Activated CD4-positive, alpha-beta memory T cell treated with anti-CD3 and anti-CD28 coated beads for 36 hours (primary cell): Measurements from ENCODE around the gene ZMYND19. TPM values are rescaled to one million over a fixed set of nuclear protein-coding genes. Genes with fewer than 3 reads are reported as not detected.
"Not testable (repeated sequence)": the region's sequence is repeated elsewhere in the genome, so short reads cannot be mapped to it uniquely, and the experiment has no call there.

Experiments
- CTCF ChIA-PET: fragments of 350-600 bp; sonication (Branson Sonifier 250); formaldehyde crosslinking; loops from one replicate; lab custom pipeline; 2021; ENCODE audit warnings: antibody characterized with exemption, inconsistent platforms; lab: Charles Lee
- POLR2A ChIA-PET: fragments of 350-600 bp; sonication (Branson Sonifier 250); formaldehyde crosslinking; loops from one replicate; lab custom pipeline; 2021; ENCODE audit warnings: antibody characterized with exemption; lab: Charles Lee
- DNase-seq: peaks from one replicate; pipeline ENCODE4 v3.0.0-alpha.2; 2020
- H3K27ac Mint-ChIP-seq: one replicate; pipeline ENCODE4 v1.8.0; 2021; ENCODE audit warnings: mixed read lengths
- H3K27me3 Mint-ChIP-seq: one replicate; pipeline ENCODE4 v1.8.0; 2021; ENCODE audit warnings: mixed read lengths
- H3K36me3 Mint-ChIP-seq: one replicate; pipeline ENCODE4 v1.8.0; 2021; ENCODE audit warnings: mixed read lengths
- H3K4me1 Mint-ChIP-seq: one replicate; pipeline ENCODE4 v1.8.0; 2021; ENCODE audit warnings: low read depth, mixed read lengths
- H3K4me3 Mint-ChIP-seq: one replicate; pipeline ENCODE4 v1.8.0; 2021; ENCODE audit warnings: mild to moderate bottlenecking, mixed read lengths
- H3K9me3 Mint-ChIP-seq: one replicate; pipeline ENCODE4 v1.8.0; 2021; ENCODE audit warnings: mixed read lengths
- intact Hi-C: fragments of 100-400 bp; cut with micrococcal nuclease; formaldehyde crosslinking; loops from one replicate; pipeline ENCODE4 v1.15.1; 2023
- total RNA-seq, 2 experiments: library from RNA; stranded (reverse); gene quantifications; one replicate each; pipeline ENCODE4 v1.2.3, GENCODE V29; 2021

ZMYND19 gene
- total RNA-seq, 2 experiments from 2014 or later = 39.7 to 42.6 TPM

DNA sequence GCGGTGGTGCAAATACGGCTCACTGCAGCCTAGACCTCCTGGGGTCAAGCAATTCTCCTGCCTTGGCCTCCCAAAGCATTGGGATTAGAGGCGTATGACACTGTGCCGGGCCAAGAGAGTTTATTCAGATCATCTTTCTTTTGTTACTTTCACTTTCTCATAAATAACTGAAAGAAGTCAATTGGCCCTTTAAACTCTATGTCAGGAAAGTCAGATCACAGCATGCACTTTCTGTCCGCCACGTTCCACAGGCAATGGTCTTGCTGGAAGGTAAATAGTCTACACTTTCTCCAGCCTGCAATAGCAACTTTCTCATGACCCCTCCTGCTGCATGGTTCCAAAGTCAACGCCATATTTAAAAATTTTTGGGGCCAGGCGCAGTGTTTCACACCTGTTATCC is 8.6 kb upstream of the ZMYND19 start:
- H3K27ac Mint-ChIP-seq = no peak overlapping the region
- H3K4me3 Mint-ChIP-seq = no peak overlapping the region
- intact Hi-C loops = no loop called here
- H3K27me3 Mint-ChIP-seq = no peaks in the 10 kb centered on the region
- no peak for DNase-seq
- peaks cover 8% of the 10 kb centered on the region for H3K4me1 Mint-ChIP-seq
- CTCF ChIA-PET = no interaction called here
- POLR2A ChIA-PET = no interaction called here
- H3K36me3 Mint-ChIP-seq = no peaks in the 10 kb centered on the region
- H3K9me3 Mint-ChIP-seq = no peaks in the 10 kb centered on the region

DNA sequence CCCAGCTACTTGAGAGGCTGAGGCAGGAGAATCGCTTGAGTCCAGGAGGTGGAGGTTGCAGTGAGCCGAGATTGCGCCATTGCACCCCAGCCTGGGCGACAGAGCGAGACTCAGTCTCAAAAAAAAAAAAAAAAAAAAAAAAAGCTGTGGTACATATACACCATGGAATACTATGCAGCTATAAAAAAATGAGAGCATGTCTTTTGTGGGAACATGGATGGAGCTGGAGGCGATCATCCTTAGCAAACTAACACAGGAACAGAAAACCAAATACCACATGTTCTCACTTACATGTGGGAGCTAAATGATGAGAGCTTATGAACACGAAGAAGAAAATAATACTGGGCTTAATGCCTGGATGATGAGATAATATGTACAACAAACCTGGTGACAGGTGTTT is 6.3 kb upstream of the ZMYND19 start:
- H3K9me3 Mint-ChIP-seq, H3K36me3 Mint-ChIP-seq, POLR2A ChIA-PET, H3K27ac Mint-ChIP-seq, intact Hi-C loops, CTCF ChIA-PET, DNase-seq, H3K27me3 Mint-ChIP-seq, H3K4me3 Mint-ChIP-seq, H3K4me1 Mint-ChIP-seq: not testable (repeated sequence)

DNA sequence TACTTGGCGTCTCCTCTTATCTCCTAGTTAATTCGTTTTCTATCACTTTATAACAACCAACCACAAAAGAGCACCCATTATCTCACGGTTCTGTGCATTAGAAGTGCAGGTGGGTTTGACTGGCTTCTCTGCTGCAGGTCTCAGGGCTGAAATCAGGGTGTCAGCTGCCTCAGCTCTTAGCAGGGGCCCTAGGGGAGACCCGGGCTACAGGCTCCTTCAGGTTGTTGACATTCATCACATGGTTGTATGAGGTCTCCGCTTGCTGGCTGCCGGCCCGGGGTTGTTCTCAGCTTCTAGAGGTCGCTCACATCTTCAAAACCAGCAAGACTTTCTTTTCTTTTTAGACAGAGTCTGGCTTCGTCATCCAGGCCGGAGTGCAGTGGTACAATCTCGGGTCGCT is 2.9 kb upstream of the ZMYND19 start:
- Mint-ChIP-seq H3K27ac (no peak overlapping the region), H3K4me3 (no peak overlapping the region), H3K27me3 (no peaks in the 10 kb centered on the region), H3K4me1 (peaks cover 16% of the 10 kb centered on the region), H3K36me3 (peaks cover 6% of the 10 kb centered on the region), H3K9me3 (no peaks in the 10 kb centered on the region)
- DNase-seq = no peak
- ChIA-PET POLR2A (no interaction called here), CTCF (interaction anchor here (1.4 kb wide), 1 partner anchor 14 kb away, joined by 3 read pairs; no protein-coding TSS in a partner anchor)
- intact Hi-C loops = no loop called here

DNA sequence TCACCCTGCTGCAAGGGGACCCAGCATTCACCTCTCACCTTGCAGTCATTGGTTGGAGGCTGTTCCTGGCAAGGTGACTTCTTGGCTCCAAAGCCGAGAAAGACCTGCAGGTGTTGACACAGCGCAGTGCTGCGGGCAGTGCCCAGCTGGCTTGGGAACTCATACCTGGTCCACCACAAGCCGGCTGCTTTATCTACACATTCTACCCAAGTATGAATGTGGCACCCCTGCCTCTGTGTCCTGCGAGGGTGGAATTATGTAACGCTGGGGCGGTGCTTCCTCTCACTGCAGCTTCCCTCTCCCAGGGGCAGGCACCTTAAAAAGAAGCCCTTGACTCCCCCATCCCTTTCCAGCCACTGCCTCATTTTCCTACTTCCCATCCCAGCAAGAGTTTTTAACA is 2.5 kb upstream of the ZMYND19 start:
- POLR2A ChIA-PET = interaction anchor here (0.6 kb wide), 1 partner anchor 10 kb away, joined by 3 read pairs; no protein-coding TSS in a partner anchor
- Mint-ChIP-seq H3K4me1 (peaks cover 20% of the 10 kb centered on the region), H3K27ac (no peak overlapping the region), H3K27me3 (no peaks in the 10 kb centered on the region), H3K9me3 (no peaks in the 10 kb centered on the region), H3K4me3 (no peak overlapping the region), H3K36me3 (peaks cover 10% of the 10 kb centered on the region)
- intact Hi-C loops = no loop called here
- DNase-seq = no peak
- CTCF ChIA-PET = interaction anchor here (1.4 kb wide), 1 partner anchor 13 kb away, joined by 3 read pairs; no protein-coding TSS in a partner anchor

DNA sequence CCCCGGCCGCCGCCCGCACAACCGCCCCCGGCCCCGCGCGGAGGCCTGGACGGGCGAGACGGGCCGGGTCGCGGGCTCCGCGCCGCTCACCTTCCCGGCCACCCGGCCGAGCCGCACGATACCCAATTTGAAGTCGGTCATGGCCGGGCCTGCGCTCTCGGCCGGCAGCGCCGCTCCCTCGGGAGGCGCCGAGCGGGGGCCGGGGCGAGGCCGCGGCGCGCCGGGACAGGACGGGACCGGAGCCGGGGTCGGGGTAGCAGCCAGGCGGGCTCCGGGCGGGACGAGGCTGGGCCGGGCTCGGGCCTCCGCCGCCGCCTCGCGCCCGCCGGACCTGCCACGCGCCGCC is 216 bp downstream of the ZMYND19 start:
- no peak overlapping the region for H3K4me3 Mint-ChIP-seq
- H3K27ac Mint-ChIP-seq = no peak overlapping the region
- intact Hi-C loops = loop anchor here (1.0 to 2.0 kb wide), 3 partner anchors 15 to 39 kb away; partner anchors contain the start of genes ARRDC1, MRPL41 and PNPLA7
- ChIA-PET POLR2A (interaction anchor here (1.2 kb wide), 1 partner anchor 11 kb away, joined by 9 read pairs; the partner anchor contains the start of gene DPH7), CTCF (interaction anchor here (1.1 to 1.6 kb wide), 3 partner anchors 11 to 39 kb away, joined by 3 to 11 read pairs (median 4); partner anchors contain the start of genes DPH7 and PNPLA7)
- H3K9me3 Mint-ChIP-seq = no peaks in the 10 kb centered on the region
- peaks cover 21% of the 10 kb centered on the region for H3K36me3 Mint-ChIP-seq
- H3K27me3 Mint-ChIP-seq = no peaks in the 10 kb centered on the region
- peaks cover 22% of the 10 kb centered on the region for H3K4me1 Mint-ChIP-seq
- DNase-seq = peak; percentile 19

DNA sequence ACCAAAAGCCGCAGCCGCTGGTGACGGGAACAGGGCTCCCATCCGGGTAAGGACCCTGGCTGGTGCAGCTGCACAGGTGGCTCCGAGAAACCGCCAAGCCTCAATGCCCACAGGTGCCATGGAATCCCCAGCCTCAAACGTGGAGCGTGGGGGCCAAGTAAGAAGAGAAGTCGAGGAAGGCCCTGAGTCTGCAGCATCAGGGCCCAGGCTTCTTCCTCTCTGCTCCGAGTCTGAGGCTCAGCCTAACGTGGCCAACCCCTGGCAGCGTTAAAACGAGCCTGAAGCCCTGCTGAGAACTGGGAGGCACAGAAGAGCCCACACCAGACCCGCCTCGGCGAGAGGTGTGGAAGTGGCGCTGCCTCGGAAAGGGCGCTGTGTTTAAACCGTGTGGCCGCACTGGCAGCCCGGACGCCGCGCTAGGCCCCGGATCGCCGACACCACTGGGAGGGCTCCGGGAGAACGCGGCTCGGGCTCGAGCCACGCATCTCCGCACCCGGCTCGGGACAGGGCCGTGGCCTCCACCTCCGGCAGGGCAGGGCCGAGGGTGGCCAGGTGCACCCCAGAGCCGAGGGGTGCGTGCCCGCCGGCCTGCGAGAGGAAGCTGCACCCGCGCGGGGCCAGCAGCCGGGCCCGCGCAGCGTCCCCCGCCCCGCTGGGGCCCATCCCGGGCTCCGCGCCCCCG is 730 bp downstream of the ZMYND19 start:
- intact Hi-C loops = loop anchor here (1.0 to 2.0 kb wide), 3 partner anchors 16 to 39 kb away; partner anchors contain the start of genes ARRDC1, MRPL41 and PNPLA7
- CTCF ChIA-PET = interaction anchor here (2.4 kb wide), 1 partner anchor 11 kb away, joined by 23 read pairs; the partner anchor contains the start of gene DPH7
- no peaks in the 10 kb centered on the region for H3K9me3 Mint-ChIP-seq
- H3K36me3 Mint-ChIP-seq = peaks cover 21% of the 10 kb centered on the region
- no peaks in the 10 kb centered on the region for H3K27me3 Mint-ChIP-seq
- H3K4me3 Mint-ChIP-seq = peak overlapping the region; percentile 81
- H3K27ac Mint-ChIP-seq = no peak overlapping the region
- peaks cover 22% of the 10 kb centered on the region for H3K4me1 Mint-ChIP-seq
- POLR2A ChIA-PET = interaction anchor here (1.2 kb wide), 1 partner anchor 10 kb away, joined by 9 read pairs; the partner anchor contains the start of gene DPH7
- peak; percentile 23 for DNase-seq

DNA sequence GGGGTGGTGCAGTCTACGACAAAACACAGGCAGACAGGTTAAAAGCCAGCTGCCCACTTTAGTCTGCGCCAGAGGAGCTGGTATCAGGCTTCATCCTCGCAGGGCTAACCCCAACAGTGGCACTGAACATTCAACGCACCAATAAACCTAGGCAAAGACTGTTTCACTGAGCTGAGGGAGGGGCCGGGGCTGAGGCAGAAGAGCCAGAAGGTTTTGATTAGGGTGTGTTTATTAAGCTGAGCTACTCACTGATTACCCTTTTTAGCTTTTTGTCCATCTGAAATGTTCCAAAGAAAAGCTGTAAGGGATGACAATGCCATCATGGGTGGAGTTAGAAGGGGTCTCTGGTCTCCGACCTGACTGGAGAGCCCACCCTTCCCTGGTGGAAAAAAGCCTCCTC is 1.4 kb downstream of the ZMYND19 start:
- ChIA-PET POLR2A (interaction anchor here (1.2 kb wide), 1 partner anchor 10 kb away, joined by 3 read pairs; the partner anchor contains the start of gene DPH7), CTCF (interaction anchor here (1.7 to 2.4 kb wide), 2 partner anchors 10 to 37 kb away, joined by 6 to 23 read pairs; partner anchors contain the start of genes DPH7 and MRPL41)
- Mint-ChIP-seq H3K9me3 (no peaks in the 10 kb centered on the region), H3K4me3 (peak overlapping the region; percentile 45), H3K27me3 (no peaks in the 10 kb centered on the region), H3K36me3 (peaks cover 21% of the 10 kb centered on the region), H3K4me1 (peaks cover 22% of the 10 kb centered on the region), H3K27ac (no peak overlapping the region)
- intact Hi-C loops = no loop called here
- DNase-seq = no peak

DNA sequence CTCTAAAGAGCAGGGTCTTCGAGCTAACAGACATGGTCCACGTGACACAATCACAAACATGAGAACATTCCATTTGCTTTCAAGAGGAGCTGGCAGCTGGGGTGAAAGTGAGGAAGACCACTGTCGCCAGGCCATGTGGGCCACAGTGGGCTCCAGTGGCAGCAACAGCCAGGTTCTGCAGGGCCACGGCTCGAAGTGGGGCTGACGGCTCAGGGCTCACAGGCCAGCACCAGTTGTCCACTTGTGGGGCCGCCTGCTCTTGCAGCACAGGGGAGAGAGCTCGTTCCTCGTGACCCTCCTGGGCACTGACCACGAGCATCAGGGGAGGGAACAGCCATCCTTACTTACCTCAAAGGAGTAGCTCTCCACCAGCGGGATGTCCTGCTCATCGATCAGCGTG is 2.0 kb downstream of the ZMYND19 start:
- intact Hi-C loops = no loop called here
- no peaks in the 10 kb centered on the region for H3K27me3 Mint-ChIP-seq
- H3K9me3 Mint-ChIP-seq = no peaks in the 10 kb centered on the region
- H3K4me1 Mint-ChIP-seq = peaks cover 22% of the 10 kb centered on the region
- ChIA-PET POLR2A (interaction anchor here (1.2 kb wide), 1 partner anchor 9 kb away, joined by 3 read pairs; the partner anchor contains the start of gene DPH7), CTCF (interaction anchor here (1.7 to 2.4 kb wide), 2 partner anchors 9 to 36 kb away, joined by 6 to 23 read pairs; partner anchors contain the start of genes DPH7 and MRPL41)
- H3K27ac Mint-ChIP-seq = no peak overlapping the region
- peak overlapping the region; percentile 45 for H3K4me3 Mint-ChIP-seq
- DNase-seq = no peak
- H3K36me3 Mint-ChIP-seq = peaks cover 23% of the 10 kb centered on the region

DNA sequence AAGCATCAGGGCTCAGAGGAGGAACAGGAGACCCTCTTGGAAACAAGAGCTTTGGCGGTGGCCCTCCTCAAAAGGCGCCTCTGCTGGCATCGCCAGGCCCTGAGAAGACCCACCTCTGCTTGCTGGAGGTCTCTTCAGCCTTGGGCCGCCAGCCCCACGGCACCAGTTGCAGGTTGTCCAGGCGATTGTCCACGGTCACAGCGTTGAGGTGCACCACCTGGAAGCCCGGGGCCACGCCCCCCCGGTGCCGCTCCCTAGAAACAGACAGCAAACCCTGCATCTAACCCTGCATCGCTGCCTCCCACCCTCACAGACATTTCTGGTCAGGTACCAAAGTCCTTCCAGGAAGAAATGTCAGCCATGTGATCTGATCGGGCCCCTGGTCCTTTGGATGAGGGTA is 3.5 kb downstream of the ZMYND19 start:
- intact Hi-C loops = no loop called here
- H3K9me3 Mint-ChIP-seq = no peaks in the 10 kb centered on the region
- no peak overlapping the region for H3K27ac Mint-ChIP-seq
- peaks cover 26% of the 10 kb centered on the region for H3K36me3 Mint-ChIP-seq
- peaks cover 22% of the 10 kb centered on the region for H3K4me1 Mint-ChIP-seq
- no peak for DNase-seq
- no peaks in the 10 kb centered on the region for H3K27me3 Mint-ChIP-seq
- CTCF ChIA-PET = interaction anchor here (2.4 kb wide), 1 partner anchor 8 kb away, joined by 23 read pairs; the partner anchor contains the start of gene DPH7
- H3K4me3 Mint-ChIP-seq = no peak overlapping the region
- POLR2A ChIA-PET = no interaction called here

DNA sequence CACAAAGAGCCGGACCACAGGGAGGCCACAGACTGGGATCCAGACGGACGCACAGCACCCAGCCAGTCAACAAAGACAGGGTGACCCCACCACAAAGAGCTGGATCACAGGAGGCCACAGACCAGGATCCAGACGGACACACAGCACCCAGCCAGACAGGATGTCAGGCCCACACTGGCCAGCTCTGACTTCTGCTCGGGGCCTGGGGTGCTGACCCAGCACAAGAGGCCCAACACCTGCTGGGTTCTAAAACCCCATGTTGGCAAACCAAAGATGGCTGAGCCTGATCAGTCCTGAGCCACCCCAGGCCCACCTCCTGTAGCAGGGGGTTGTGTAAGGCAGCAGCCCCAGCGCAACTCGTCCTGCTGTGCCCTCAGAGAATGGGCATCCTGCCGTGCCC is 6.4 kb downstream of the ZMYND19 start:
- H3K27ac Mint-ChIP-seq = no peak overlapping the region
- H3K36me3 Mint-ChIP-seq = peaks cover 25% of the 10 kb centered on the region
- H3K9me3 Mint-ChIP-seq = no peaks in the 10 kb centered on the region
- ChIA-PET POLR2A (no interaction called here), CTCF (no interaction called here)
- DNase-seq = no peak
- no peak overlapping the region for H3K4me3 Mint-ChIP-seq
- intact Hi-C loops = no loop called here
- peaks cover 19% of the 10 kb centered on the region for H3K4me1 Mint-ChIP-seq
- no peaks in the 10 kb centered on the region for H3K27me3 Mint-ChIP-seq

DNA sequence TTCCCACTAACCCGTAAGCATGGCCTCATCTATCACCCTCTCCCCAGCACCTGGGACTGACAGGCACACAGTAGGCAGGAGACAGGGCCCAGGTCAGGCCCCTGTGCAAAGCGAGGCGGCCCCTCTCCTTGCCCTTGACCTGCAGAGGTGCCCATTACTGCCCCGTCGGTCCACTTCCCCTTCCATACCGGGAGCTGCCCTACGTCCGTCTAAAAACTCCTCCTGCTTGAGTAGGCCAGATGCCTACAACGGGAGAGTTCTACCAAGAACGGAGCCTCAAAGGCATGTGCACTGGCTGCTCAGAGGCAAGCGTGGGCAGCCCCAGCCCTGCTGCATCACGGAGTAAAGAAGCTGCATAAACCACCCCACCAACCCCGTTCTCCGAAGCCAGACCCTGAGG is 7.0 kb downstream of the ZMYND19 start:
- intact Hi-C loops = no loop called here
- Mint-ChIP-seq H3K27ac (no peak overlapping the region), H3K36me3 (peaks cover 23% of the 10 kb centered on the region), H3K9me3 (no peaks in the 10 kb centered on the region), H3K4me1 (peaks cover 14% of the 10 kb centered on the region), H3K27me3 (no peaks in the 10 kb centered on the region), H3K4me3 (no peak overlapping the region)
- DNase-seq = no peak
- CTCF ChIA-PET = no interaction called here
- POLR2A ChIA-PET = no interaction called here

DNA sequence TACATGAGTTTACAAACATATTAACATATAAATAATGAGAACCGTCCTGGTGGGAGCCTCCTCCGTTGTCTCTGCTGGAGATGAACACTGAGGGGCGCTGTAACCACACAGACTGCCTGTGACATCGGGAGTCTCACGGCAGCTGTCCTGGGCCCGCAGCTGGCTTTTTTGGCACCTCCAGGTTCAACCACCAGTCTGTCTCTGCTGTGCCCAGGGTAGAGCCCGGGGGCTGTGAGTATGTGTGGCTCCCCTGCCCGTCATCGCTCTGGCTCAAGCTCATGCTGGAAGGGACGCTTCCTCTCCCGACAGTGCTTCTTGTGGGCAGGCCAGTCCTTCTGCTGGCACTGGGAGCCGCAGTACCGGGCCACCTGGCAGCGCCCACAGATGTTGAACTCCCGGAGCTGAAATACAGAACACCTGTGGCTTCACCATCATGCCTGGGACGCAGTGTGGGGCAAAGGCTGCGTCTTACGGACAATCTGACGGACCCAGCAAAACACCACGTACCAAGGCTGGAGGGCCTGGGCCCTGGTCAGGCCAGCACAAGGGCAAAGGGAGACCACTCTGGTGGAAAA is 7.9 kb downstream of the ZMYND19 start:
- peak; percentile 36 for DNase-seq
- H3K36me3 Mint-ChIP-seq = peaks cover 16% of the 10 kb centered on the region
- H3K27me3 Mint-ChIP-seq = no peaks in the 10 kb centered on the region
- CTCF ChIA-PET = interaction anchor here (0.6 to 2.3 kb wide), 3 partner anchors 30 to 56 kb away, joined by 3 to 5 read pairs (median 4); partner anchors contain the start of genes EHMT1 and MRPL41
- intact Hi-C loops = no loop called here
- H3K27ac Mint-ChIP-seq = no peak overlapping the region
- no peaks in the 10 kb centered on the region for H3K9me3 Mint-ChIP-seq
- POLR2A ChIA-PET = no interaction called here
- H3K4me1 Mint-ChIP-seq = peaks cover 12% of the 10 kb centered on the region
- no peak overlapping the region for H3K4me3 Mint-ChIP-seq
